ENCODE data around the gene PALM3. TPM values are rescaled to one million over a fixed set of nuclear protein-coding genes. Genes with fewer than 3 reads are reported as not detected.

PALM3 gene
- total and polyA plus RNA-seq, 10 of the 15 experiments (the other 5 are each of a cell fraction or from before 2014, with no cell fraction given) = 0.07 TPM; not detected in 9

DNA sequence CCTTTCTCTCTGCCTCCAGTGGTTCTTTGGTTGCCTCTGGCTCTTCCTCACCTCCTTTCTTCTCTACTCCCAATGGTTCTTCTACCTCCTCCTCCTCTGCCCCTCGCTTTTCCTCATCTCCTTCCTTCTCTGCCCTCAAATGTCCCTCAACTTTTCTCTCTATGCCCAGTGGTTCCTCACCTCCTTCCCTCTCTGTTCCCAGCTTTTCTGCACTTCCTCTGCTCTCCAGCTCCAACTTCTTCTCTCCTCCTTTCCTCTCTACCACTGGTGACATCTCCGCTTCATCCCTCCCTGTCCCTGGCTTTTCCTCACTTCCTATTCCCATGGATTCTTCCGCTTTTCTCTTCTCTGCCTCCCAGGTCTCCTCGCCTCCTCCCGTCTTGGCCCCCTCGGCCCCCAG is 7.8 kb downstream of the PALM3 start (continued):
- TF ChIP-seq, protein P1, sequence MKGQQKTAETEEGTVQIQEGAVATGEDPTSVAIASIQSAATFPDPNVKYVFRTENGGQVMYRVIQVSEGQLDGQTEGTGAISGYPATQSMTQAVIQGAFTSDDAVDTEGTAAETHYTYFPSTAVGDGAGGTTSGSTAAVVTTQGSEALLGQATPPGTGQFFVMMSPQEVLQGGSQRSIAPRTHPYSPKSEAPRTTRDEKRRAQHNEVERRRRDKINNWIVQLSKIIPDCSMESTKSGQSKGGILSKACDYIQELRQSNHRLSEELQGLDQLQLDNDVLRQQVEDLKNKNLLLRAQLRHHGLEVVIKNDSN (IDR thresholded peaks at IDR 0.05; ENCODE audit: borderline replicate concordance, extremely low read length, insufficient read depth, low read depth, low read length) = no peak

DNA sequence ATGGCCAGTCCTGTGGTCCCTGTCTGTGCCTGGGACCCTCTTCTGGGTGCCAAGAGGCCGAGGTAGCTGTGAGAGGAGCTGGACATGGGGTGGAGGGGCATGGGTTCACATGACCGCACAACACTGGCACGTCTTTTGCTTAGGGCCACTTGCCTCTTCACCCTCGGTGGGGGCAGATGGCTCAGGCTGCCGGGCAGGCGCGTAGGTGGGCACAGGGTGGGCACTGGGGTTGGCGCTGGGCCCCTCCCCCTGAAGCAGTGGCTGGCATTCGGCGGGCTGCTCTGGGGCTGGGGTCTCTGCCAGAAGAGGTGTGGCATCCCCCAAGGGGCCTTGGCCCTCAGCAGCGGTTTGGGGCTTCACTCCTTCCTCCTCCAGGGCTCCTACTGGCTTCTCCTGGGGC is 8.4 kb downstream of the PALM3 start:
- no peak overlapping the region for H3K4me2 ChIP-seq (ENCODE audit: control insufficient read depth, insufficient read depth)
- no peaks in the 10 kb centered on the region for H3K79me2 ChIP-seq (ENCODE audit: control insufficient read depth, insufficient read depth, low read length)
- ChIA-PET SMC1A (ENCODE audit: uncharacterized antibody, unreplicated experiment) (interaction anchor here (0.6 to 1.2 kb wide), 3 partner anchors 11 to 443 kb away, joined by 3 to 6 read pairs (median 3); partner anchors contain the start of genes GIPC1 and MISP3), CTCF (interaction anchor here (1.6 to 2.4 kb wide), 2 partner anchors 10 to 14 kb away, joined by 5 to 14 read pairs; no protein-coding TSS in a partner anchor), POLR2A (interaction anchor here (1.5 kb wide), 1 partner anchor 48 kb away, joined by 5 read pairs; the partner anchor contains the start of gene RFX1), RAD21 (ENCODE audit: unreplicated experiment) (interaction anchor here (0.6 to 1.0 kb wide), 2 partner anchors 9 to 92 kb away, joined by 3 read pairs; no protein-coding TSS in a partner anchor)
- no peaks in the 10 kb centered on the region for H4K20me1 ChIP-seq (ENCODE audit: control insufficient read depth, insufficient read depth)
- no peaks in the 10 kb centered on the region for H3K4me1 ChIP-seq (ENCODE audit: control insufficient read depth, insufficient read depth, low read length)
- no peak overlapping the region for H3K9ac ChIP-seq (ENCODE audit: control insufficient read depth, insufficient read depth, low read length)
- no peaks in the 10 kb centered on the region for H3K9me3 ChIP-seq (replicated peaks; ENCODE audit: control insufficient read depth, insufficient read depth, low read length)
- BruUV-seq (replicated peaks) = no TSS peak
- FAIRE-seq (no peak), ATAC-seq (no peak), DNase-seq (ENCODE audit: low read depth, low spot score) (no peak)
- 85% methylated on average over 10 of the region's 11 CpGs for WGBS (ENCODE audit: insufficient coverage, insufficient replicate concordance, low lambda C conversion rate, missing lambda C conversion rate)
- no peak overlapping the region for H3K4me3 ChIP-seq
- TF ChIP-seq POLR2AphosphoS2 (IDR thresholded peaks at IDR 0.05; ENCODE audit: low read depth, low read length) (0 out of 2 replicates have a peak, but pooled peaks have one; percentile 29), POLR2AphosphoS5 (IDR thresholded peaks at IDR 0.05; ENCODE audit: low read length) (0 out of 2 replicates have a peak, but pooled peaks have one; percentile 43), JUND (IDR thresholded peaks at IDR 0.05; ENCODE audit: low read depth, low read length) (no peak)
- H3K27me3 ChIP-seq (replicated peaks in 1 of 2; ENCODE audit: control insufficient read depth in 2 of 2, insufficient read depth in 2 of 2, low read length in 1 of 2) = peaks cover 0 to 2% of the 10 kb centered on the region in 2 experiments; a peak in 3 of 4 replicates
- peaks cover 8 to 10% of the 10 kb centered on the region in 2 experiments; a peak in 3 of 4 replicates for H3K36me3 ChIP-seq (ENCODE audit: control insufficient read depth in 2 of 2, insufficient read depth in 2 of 2, low read length in 1 of 2)
- no peak overlapping the region for H3K27ac ChIP-seq (ENCODE audit: control insufficient read depth, insufficient read depth)
- intact Hi-C loops (cut with micrococcal nuclease; ENCODE audit: unreplicated experiment) (no loop called here), in situ Hi-C loops (cut with MboI) (loop anchor here (25.0 kb wide), 1 partner anchor 766 kb away; no protein-coding TSS in a partner anchor)
- H2AFZ ChIP-seq (ENCODE audit: control insufficient read depth, low read depth, low read length) = no peak overlapping the region

Data from GM12878 (cell line).